ENCODE data around the gene GCG.

The GCG gene

DNA sequence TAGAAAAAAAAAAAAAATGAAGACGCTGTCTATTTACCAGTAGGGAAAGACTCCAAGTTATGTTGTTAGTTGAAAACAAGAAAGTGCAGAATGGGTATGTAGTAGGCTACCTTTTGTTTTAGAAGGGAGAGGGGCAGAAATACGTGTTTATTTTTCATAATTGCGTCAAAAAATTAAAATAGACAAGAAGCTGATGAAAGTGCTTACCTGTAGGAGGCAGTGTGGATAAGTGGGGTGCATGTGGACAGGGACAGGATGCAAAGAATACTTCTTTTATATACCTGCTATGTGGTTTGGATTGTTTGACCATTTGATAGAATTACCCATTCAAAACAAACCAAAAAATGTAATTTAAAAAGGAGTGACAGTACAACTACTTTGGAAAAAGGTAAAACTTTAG, 3.0 kb upstream of the GCG start:
- no peak for DNase-seq (ENCODE audit: low read depth)
- no peak overlapping the region for H3K4me3 ChIP-seq (ENCODE audit: low read depth, low read length)
- TF ChIP-seq CTCF (IDR thresholded peaks at IDR 0.05; ENCODE audit: insufficient read depth, low read depth, low read length, missing control alignments) = peak; percentile 8

- peak; percentile 70 for DNase-seq (ENCODE audit: low read depth)
- TF ChIP-seq CTCF (IDR thresholded peaks at IDR 0.05; ENCODE audit: insufficient read depth, low read depth, low read length, missing control alignments) = peak; percentile 86
- no peak overlapping the region for H3K4me3 ChIP-seq (ENCODE audit: low read depth, low read length)
These were observed 1.7 kb upstream of the GCG start for GRCh38 chr2:162153608-162154224.

DNA sequence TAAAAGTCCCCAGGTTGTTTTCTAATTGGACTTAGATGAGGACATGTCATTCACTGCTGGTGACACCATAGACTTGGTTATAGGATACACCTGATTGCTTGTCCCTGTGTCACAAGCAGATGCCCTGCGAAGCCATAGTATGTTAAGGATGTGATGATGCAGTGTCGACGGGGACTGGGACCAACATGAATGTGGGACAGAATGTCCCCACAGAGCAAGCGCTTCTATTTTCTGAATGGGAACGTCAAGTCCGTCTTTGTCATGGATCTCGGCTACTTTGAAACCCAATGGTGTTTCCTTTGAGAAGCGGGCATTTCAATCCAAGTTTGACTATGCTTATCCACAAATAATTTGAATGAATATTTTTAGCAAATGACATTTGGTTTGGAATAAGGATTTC, 2.1 kb downstream of the GCG start:
- H3K4me3 ChIP-seq (ENCODE audit: low read depth, low read length) = no peak overlapping the region
- no peak for TF ChIP-seq CTCF (IDR thresholded peaks at IDR 0.05; ENCODE audit: insufficient read depth, low read depth, low read length, missing control alignments)
- DNase-seq (ENCODE audit: low read depth) = no peak

- no peak for DNase-seq (ENCODE audit: low read depth)
- no peak overlapping the region for H3K4me3 ChIP-seq (ENCODE audit: low read depth, low read length)
- no peak for TF ChIP-seq CTCF (IDR thresholded peaks at IDR 0.05; ENCODE audit: insufficient read depth, low read depth, low read length, missing control alignments)
These were observed 2.6 kb downstream of the GCG start for GRCh38 chr2:162149466-162149865.

DNA sequence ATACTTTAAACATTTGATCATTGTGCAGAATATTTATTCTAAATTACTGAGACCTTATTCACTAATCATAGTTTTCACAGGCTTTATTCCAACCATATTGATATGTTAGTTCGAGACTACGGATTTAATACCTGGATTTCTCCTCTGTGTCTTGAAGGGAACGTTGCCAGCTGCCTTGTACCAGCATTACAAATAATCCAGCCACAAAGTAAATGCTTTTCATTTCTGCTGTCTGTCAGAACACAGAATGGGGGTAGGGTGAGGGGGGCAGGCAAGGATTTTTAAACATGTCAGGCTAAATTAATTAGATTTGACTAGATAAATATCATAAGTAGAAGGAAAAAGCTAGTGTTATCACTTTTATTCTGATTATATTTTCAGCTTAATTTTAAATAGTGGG, 3.1 kb downstream of the GCG start:
- no peak for TF ChIP-seq CTCF (IDR thresholded peaks at IDR 0.05; ENCODE audit: insufficient read depth, low read depth, low read length, missing control alignments)
- DNase-seq (ENCODE audit: low read depth) = no peak
- H3K4me3 ChIP-seq (ENCODE audit: low read depth, low read length) = no peak overlapping the region

DNA sequence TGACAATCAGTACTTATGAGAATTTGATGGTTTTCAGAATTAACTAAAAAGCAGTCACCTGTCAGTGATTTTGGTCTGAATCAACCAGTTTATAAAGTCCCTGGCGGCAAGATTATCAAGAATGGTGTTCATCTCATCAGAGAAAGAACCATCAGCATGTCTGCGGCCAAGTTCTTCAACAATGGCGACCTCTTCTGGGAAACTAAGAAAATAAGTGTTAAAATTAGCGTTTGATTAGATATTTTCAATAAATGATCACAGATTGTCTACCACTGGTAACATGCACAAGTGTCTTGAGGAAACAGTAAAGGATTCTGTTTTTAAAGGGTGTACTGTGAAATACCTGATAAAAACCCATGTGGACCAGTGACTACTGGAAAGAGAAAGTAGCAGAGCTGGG, 8.1 kb downstream of the GCG start:
- no peak overlapping the region for H3K4me3 ChIP-seq (ENCODE audit: low read depth, low read length)
- DNase-seq (ENCODE audit: low read depth) = no peak
- TF ChIP-seq CTCF (IDR thresholded peaks at IDR 0.05; ENCODE audit: insufficient read depth, low read depth, low read length, missing control alignments) = no peak

- DNase-seq (ENCODE audit: low read depth) = no peak
- TF ChIP-seq CTCF (IDR thresholded peaks at IDR 0.05; ENCODE audit: insufficient read depth, low read depth, low read length, missing control alignments) = no peak
- H3K4me3 ChIP-seq (ENCODE audit: low read depth, low read length) = no peak overlapping the region
These were observed 13.7 kb downstream of the GCG start for GRCh38 chr2:162138310-162138709.

Data from GM12865 (cell line).